ENCODE results near the gene PEX14. TPM values are rescaled to one million over a fixed set of nuclear protein-coding genes. Genes with fewer than 3 reads are reported as not detected.

PEX14 gene
- total RNA-seq, 2 donors from 2014 or later = 24.3 to 26.0 TPM

DNA sequence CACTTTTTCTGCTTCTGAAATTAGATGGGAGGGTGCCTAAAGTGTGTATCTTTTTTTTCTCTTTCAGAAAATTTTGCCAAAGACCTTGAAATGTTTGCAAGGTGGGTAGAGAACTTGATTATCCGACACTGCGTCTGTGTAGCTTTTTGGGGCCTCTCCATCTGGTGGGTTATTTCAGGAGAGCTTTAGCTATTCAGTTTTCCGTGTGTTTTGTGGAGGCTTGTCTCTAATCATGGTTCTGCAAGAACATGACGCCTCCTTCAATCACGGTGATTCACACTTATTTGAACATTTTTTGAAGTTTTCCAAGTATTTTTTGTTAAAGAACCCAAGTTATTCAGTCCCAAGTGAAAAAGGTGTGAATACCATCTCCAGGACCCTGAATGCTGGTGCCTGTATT is 40.2 kb upstream of the PEX14 start:
- Histone ChIP-seq H3K27me3 (ENCODE audit: control insufficient read depth, insufficient read depth, low read length, poor library complexity, severe bottlenecking) (no peaks in the 10 kb centered on the region), H3K4me3 (ENCODE audit: low read length) (no peak overlapping the region)
- no peaks in the 10 kb centered on the region for H3K27me3 Mint-ChIP-seq (ENCODE audit: insufficient read depth)

DNA sequence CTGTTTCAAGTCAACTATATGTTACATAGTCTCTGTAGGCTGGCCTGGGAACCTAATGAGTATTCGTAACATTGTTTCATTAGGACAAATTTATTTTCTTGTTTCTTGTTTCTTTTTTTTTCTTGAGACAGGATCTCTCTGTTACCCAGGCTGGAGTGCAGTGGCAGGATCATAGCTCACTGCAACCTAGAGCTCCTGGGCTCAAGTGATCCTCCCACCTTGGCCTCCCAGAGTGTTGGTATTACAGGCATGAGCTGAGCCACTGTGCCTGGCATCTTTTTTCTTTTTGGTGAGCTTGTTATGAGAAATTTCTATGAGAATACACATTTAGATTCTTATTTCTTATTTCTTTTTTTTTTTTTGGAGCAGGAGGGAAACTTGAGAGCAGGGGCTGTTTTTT is 37.7 kb upstream of the PEX14 start:
- H3K4me1 Mint-ChIP-seq = peaks cover 6% of the 10 kb centered on the region
- peaks cover 6% of the 10 kb centered on the region for H3K36me3 Mint-ChIP-seq (ENCODE audit: low read depth)
- Histone ChIP-seq H3K36me3 (ENCODE audit: control insufficient read depth, insufficient read depth, low read length) (peaks cover 7% of the 10 kb centered on the region), H3K4me3 (ENCODE audit: low read length) (no peak overlapping the region), H3K27me3 (ENCODE audit: control insufficient read depth, insufficient read depth, low read length, poor library complexity, severe bottlenecking) (no peaks in the 10 kb centered on the region), H3K9ac (ENCODE audit: extremely low read depth, low read length, poor library complexity, severe bottlenecking) (no peak overlapping the region), H3K4me1 (ENCODE audit: control insufficient read depth, insufficient read depth, low read length) (no peaks in the 10 kb centered on the region), H3K9me3 (ENCODE audit: control insufficient read depth, low read length) (no peaks in the 10 kb centered on the region), H3K27ac (ENCODE audit: low read depth, low read length) (no peak overlapping the region)
- no peaks in the 10 kb centered on the region for H3K27me3 Mint-ChIP-seq (ENCODE audit: insufficient read depth)
- H3K4me3 Mint-ChIP-seq = no peak overlapping the region
- WGBS, 2 experiments (ENCODE audit: insufficient coverage in 1 of 2, insufficient read length in 1 of 2) = 96% methylated on average over 1 of the region's 1 CpG; no CpG with 5 or more reads in 1 of the 2 experiments
- DNase-seq = no peak
- no peaks in the 10 kb centered on the region for H3K9me3 Mint-ChIP-seq
- H3K27ac Mint-ChIP-seq = no peak overlapping the region
- TF ChIP-seq, protein P1, sequence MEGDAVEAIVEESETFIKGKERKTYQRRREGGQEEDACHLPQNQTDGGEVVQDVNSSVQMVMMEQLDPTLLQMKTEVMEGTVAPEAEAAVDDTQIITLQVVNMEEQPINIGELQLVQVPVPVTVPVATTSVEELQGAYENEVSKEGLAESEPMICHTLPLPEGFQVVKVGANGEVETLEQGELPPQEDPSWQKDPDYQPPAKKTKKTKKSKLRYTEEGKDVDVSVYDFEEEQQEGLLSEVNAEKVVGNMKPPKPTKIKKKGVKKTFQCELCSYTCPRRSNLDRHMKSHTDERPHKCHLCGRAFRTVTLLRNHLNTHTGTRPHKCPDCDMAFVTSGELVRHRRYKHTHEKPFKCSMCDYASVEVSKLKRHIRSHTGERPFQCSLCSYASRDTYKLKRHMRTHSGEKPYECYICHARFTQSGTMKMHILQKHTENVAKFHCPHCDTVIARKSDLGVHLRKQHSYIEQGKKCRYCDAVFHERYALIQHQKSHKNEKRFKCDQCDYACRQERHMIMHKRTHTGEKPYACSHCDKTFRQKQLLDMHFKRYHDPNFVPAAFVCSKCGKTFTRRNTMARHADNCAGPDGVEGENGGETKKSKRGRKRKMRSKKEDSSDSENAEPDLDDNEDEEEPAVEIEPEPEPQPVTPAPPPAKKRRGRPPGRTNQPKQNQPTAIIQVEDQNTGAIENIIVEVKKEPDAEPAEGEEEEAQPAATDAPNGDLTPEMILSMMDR (conservative IDR thresholded peaks at IDR 0.05) = no peak

More for the DNA sequence above, 40.2 kb upstream of the PEX14 start:
- 95 to 96% methylated on average over 5 of the region's 5 CpGs for WGBS, 2 experiments (ENCODE audit: insufficient coverage in 1 of 2, insufficient read length in 1 of 2)
- no peaks in the 10 kb centered on the region for H3K9me3 Mint-ChIP-seq
- H3K27ac Mint-ChIP-seq = no peak overlapping the region
- H3K4me1 Mint-ChIP-seq = peaks cover 16% of the 10 kb centered on the region
- Histone ChIP-seq H3K4me1 (ENCODE audit: control insufficient read depth, insufficient read depth, low read length) (no peaks in the 10 kb centered on the region), H3K27ac (ENCODE audit: low read depth, low read length) (no peak overlapping the region), H3K9me3 (ENCODE audit: control insufficient read depth, low read length) (no peaks in the 10 kb centered on the region), H3K9ac (ENCODE audit: extremely low read depth, low read length, poor library complexity, severe bottlenecking) (no peak overlapping the region), H3K36me3 (ENCODE audit: control insufficient read depth, insufficient read depth, low read length) (no peaks in the 10 kb centered on the region)
- no peak overlapping the region for H3K4me3 Mint-ChIP-seq
- H3K36me3 Mint-ChIP-seq (ENCODE audit: low read depth) = peaks cover 2% of the 10 kb centered on the region
- no peak for DNase-seq
- TF ChIP-seq, protein P1 (conservative IDR thresholded peaks at IDR 0.05) = no peak

DNA sequence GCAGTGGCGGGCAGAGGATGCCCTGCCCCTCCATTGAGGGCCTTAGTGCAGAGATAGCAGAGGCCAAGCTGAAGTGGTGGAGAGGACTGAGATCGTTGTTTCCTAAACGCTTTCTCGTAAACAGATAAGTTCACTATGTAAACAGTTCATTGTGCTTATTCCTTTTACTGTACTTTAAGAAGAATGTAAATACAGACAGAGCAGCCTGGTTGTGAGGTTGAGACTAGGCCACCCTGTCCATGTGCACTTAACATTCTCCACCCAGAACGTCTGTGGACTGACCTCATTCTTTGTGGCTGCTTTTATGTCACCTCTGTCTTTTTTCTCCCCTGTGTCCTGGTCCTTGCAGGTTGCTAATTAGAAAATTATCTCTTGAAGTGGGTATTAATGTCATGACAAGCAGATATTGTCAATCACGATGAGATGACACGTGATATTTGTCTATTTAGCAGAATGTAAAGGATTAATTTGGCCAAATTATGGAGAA is 36.0 kb upstream of the PEX14 start:
- Mint-ChIP-seq H3K27me3 (ENCODE audit: insufficient read depth) (no peaks in the 10 kb centered on the region), H3K9me3 (no peaks in the 10 kb centered on the region), H3K4me3 (no peak overlapping the region), H3K4me1 (peaks cover 6% of the 10 kb centered on the region), H3K36me3 (ENCODE audit: low read depth) (peaks cover 6% of the 10 kb centered on the region), H3K27ac (no peak overlapping the region)
- no peak overlapping the region for H3K9ac ChIP-seq (ENCODE audit: extremely low read depth, low read length, poor library complexity, severe bottlenecking)
- TF ChIP-seq, protein P1 (conservative IDR thresholded peaks at IDR 0.05) = no peak
- H3K9me3 ChIP-seq (ENCODE audit: control insufficient read depth, low read length) = no peaks in the 10 kb centered on the region
- DNase-seq = no peak
- no peak overlapping the region for H3K27ac ChIP-seq (ENCODE audit: low read depth, low read length)
- H3K4me1 ChIP-seq (ENCODE audit: control insufficient read depth, insufficient read depth, low read length) = no peaks in the 10 kb centered on the region
- H3K27me3 ChIP-seq (ENCODE audit: control insufficient read depth, insufficient read depth, low read length, poor library complexity, severe bottlenecking) = no peaks in the 10 kb centered on the region
- H3K36me3 ChIP-seq (ENCODE audit: control insufficient read depth, insufficient read depth, low read length) = peaks cover 15% of the 10 kb centered on the region
- WGBS, 2 experiments (ENCODE audit: insufficient coverage in 1 of 2, insufficient read length in 1 of 2) = 80 to 83% methylated on average over 7 of the region's 7 CpGs
- no peak overlapping the region for H3K4me3 ChIP-seq (ENCODE audit: low read length)

Data from endodermal cell (in vitro differentiated cells).